Nephron (organoid): Measurements from ENCODE around the gene CLMN.

Experiments
- H3K27ac Mint-ChIP-seq, 3 experiments: 2 replicates each; pipeline ENCODE4 v1.8.0; 2020; ENCODE audit warnings: mixed read lengths in 3 of 3, mild to moderate bottlenecking in 2 of 3, moderate library complexity in 1 of 3
- H3K27me3 Mint-ChIP-seq: 2 replicates; pipeline ENCODE4 v1.8.0; 2021; ENCODE audit warnings: low read depth, mild to moderate bottlenecking, moderate library complexity, mixed read lengths
- H3K36me3 Mint-ChIP-seq: 2 replicates; pipeline ENCODE4 v1.8.0; 2020; ENCODE audit warnings: low read depth, mixed read lengths
- H3K4me1 Mint-ChIP-seq: 2 replicates; pipeline ENCODE4 v1.8.0; 2020; ENCODE audit warnings: mixed read lengths
- H3K4me3 Mint-ChIP-seq, 3 experiments: 2 replicates each; pipeline ENCODE4 v1.8.0; 2020; ENCODE audit warnings: mild to moderate bottlenecking in 3 of 3, mixed read lengths in 3 of 3, moderate library complexity in 2 of 3
- H3K9me3 Mint-ChIP-seq: 2 replicates; pipeline ENCODE4 v1.8.0; 2020; ENCODE audit warnings: mixed read lengths
- TF ChIP-seq, protein P1 (sequence below), 3 experiments: fragments of 200-600 bp; sonication (generic); IDR thresholded peaks; one replicate each; pipeline ENCODE4 v1.5.0; 2021; ENCODE audit warnings: antibody characterized with exemption in 3 of 3; ENCODE audit not compliant: unreplicated experiment in 3 of 3

Gene CLMN

DNA sequence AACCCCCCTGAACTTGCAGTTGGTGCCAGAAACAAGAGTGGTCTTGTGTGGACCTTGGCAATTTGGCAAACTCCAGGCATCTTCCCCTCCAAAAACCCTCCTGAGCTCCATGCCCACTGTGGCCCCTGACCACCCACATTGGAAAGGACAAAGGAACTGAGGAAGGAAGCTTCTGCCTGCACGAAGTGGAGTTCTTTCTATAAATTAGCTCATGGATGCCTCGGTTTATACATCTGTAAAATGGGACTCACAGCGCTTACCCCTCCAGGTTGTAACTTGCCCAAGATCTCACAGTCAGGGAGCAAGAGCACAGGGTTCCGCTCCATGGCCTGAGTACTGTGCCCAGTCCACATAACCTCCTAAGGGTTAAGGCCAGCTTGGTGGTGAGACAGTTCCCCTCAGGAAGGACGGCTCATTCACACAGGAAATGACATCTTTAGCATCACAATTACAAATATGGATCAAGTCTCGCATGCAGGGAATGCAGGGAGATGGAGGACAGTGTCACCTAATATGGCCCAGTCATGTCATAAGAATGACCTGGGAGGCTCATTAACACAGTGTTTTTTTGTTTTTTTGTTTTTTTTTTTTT, 66.6 kb downstream of the CLMN start:
- H3K27ac Mint-ChIP-seq, result peak overlapping the region in 2 of 3 experiments; percentile 21 to 34
- no peaks in the 10 kb centered on the region for H3K9me3 Mint-ChIP-seq
- no peak overlapping the region for H3K4me3 Mint-ChIP-seq
- H3K4me1 Mint-ChIP-seq, result peaks cover 63% of the 10 kb centered on the region
- H3K27me3 Mint-ChIP-seq, result peaks cover 4% of the 10 kb centered on the region
- TF ChIP-seq, protein P1, sequence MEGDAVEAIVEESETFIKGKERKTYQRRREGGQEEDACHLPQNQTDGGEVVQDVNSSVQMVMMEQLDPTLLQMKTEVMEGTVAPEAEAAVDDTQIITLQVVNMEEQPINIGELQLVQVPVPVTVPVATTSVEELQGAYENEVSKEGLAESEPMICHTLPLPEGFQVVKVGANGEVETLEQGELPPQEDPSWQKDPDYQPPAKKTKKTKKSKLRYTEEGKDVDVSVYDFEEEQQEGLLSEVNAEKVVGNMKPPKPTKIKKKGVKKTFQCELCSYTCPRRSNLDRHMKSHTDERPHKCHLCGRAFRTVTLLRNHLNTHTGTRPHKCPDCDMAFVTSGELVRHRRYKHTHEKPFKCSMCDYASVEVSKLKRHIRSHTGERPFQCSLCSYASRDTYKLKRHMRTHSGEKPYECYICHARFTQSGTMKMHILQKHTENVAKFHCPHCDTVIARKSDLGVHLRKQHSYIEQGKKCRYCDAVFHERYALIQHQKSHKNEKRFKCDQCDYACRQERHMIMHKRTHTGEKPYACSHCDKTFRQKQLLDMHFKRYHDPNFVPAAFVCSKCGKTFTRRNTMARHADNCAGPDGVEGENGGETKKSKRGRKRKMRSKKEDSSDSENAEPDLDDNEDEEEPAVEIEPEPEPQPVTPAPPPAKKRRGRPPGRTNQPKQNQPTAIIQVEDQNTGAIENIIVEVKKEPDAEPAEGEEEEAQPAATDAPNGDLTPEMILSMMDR (IDR thresholded peaks at IDR 0.05; ENCODE audit: unreplicated experiment in 3 of 3), result no peak
- H3K36me3 Mint-ChIP-seq, result no peaks in the 10 kb centered on the region

DNA sequence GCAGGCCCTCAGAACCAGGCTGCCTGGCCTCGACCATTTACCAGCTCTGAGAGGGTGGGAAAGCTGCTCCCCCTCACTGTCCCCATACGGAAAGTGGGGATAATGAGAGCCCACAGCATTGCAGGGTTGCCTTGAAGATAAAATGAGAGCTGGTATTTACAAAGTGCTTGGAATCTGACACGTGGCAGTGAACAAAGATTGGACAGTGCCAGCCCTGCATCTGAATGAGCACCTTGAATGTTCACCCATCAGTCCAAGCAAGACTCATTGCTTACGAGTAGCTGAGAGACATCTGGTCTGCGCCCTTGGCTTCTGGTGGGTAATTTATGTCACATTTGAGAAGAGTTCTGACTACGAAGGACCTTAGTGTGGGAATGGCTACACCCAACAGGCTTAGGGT, 67.5 kb downstream of the CLMN start:
- TF ChIP-seq, protein P1 (IDR thresholded peaks at IDR 0.05; ENCODE audit: unreplicated experiment in 3 of 3), result no peak
- Mint-ChIP-seq H3K36me3 (no peaks in the 10 kb centered on the region), H3K4me1 (peaks cover 63% of the 10 kb centered on the region), H3K27me3 (peaks cover 4% of the 10 kb centered on the region), H3K9me3 (no peaks in the 10 kb centered on the region), H3K4me3 (no peak overlapping the region), H3K27ac (peak overlapping the region in 2 of 3 experiments; percentile 15 to 89)

DNA sequence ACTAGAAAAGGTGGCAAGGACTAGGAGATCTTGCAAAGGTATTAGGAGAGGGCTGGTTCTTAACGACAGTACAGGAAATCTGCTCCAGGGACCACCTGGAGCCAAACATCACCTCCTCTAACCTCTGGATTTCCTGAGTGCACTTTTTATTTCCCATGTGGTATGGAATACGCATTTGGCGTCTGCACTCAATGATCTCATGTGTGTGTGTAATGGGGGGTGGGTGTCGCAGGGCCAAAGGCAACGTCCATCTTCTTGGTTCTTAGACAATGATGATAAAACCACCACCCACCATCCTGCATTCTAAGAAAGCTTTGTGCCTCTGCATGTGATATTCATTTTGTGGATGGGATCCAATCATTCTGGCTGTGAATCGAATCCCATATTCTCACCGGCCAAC, 68.8 kb downstream of the CLMN start:
- no peak overlapping the region for H3K4me3 Mint-ChIP-seq
- H3K4me1 Mint-ChIP-seq, result peaks cover 55% of the 10 kb centered on the region
- TF ChIP-seq, protein P1 (IDR thresholded peaks at IDR 0.05; ENCODE audit: unreplicated experiment in 3 of 3), result no peak
- no peaks in the 10 kb centered on the region for H3K36me3 Mint-ChIP-seq
- H3K9me3 Mint-ChIP-seq, result no peaks in the 10 kb centered on the region
- H3K27ac Mint-ChIP-seq, result peak overlapping the region; percentile 47 to 89 (median 83)
- H3K27me3 Mint-ChIP-seq, result peaks cover 4% of the 10 kb centered on the region

DNA sequence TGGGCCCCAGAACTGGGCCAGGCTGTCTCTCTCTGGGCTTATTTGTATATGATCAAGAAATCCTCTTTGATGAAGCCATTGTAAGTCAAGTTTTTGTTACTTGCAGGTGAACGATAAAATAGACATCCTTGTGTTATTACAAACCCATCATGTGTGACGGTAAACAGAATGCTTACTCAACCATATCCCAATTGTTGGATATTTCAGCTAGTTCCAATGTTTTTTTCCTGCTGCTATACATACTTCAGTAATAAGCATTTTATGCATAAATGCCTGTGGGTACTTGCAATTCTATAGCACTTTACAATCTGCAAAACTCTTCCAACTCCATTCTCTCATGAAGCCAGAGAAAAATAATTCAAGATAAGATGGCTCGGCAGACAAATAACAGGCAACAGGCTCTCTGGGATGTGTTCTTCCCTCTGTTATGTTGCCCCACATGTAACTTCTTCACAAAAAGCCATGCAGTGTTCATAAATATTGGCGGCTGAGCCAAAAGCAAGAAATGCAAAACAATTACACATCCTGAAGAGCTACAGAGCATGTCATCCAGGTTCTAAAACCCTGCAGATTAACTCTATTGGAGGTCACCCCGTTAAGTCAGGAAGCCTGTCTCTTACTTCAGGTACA, 69.5 kb downstream of the CLMN start:
- no peaks in the 10 kb centered on the region for H3K27me3 Mint-ChIP-seq
- H3K4me1 Mint-ChIP-seq, result peaks cover 48% of the 10 kb centered on the region
- no peaks in the 10 kb centered on the region for H3K36me3 Mint-ChIP-seq
- peak overlapping the region in 1 of 3 experiments; percentile 5 for H3K4me3 Mint-ChIP-seq
- peak overlapping the region; percentile 47 to 89 (median 83) for H3K27ac Mint-ChIP-seq
- H3K9me3 Mint-ChIP-seq, result no peaks in the 10 kb centered on the region
- TF ChIP-seq, protein P1 (IDR thresholded peaks at IDR 0.05; ENCODE audit: unreplicated experiment in 3 of 3), result no peak

DNA sequence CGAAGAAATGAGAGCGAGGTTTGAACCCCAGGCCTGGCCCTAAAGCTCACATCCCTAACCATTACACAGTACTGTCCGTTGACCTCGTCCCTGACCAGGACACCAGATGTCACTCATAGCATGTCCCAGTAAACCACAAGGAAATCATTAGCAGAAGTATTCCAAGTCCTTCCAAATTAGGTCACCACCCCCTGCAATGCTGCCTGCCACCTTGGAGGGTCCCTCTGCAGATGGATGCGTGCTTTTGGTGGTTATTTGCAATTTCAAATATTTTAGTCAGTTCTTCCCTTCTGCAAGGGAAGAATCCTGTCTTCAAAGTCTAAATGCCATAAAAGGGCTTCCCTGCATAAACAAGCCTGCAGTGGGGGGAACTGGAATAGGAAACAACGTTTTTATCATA, 71.3 kb downstream of the CLMN start:
- Mint-ChIP-seq H3K27ac (no peak overlapping the region), H3K36me3 (no peaks in the 10 kb centered on the region), H3K4me1 (peaks cover 42% of the 10 kb centered on the region), H3K4me3 (no peak overlapping the region), H3K27me3 (no peaks in the 10 kb centered on the region), H3K9me3 (no peaks in the 10 kb centered on the region)
- TF ChIP-seq, protein P1 (IDR thresholded peaks at IDR 0.05; ENCODE audit: unreplicated experiment in 3 of 3), result no peak

DNA sequence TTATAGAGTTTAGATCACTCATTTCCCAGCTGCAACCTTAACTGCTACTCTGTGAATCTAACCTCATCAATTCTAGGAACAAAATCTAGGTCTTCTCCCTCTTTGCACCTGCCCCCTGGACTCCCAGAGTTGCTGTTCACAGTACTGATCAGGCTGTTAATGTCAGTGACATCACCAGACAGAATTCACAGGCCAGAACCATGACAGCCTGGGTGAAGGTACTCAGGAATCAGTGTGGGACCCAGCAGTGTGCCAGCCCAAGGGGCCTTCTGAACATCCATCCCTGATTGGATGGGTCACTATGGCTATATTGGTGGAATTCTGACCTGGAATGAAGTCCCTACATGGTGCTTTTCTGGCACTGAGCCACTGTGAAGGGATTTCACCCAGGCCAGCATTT, 72.8 kb downstream of the CLMN start:
- no peaks in the 10 kb centered on the region for H3K9me3 Mint-ChIP-seq
- H3K4me1 Mint-ChIP-seq, result peaks cover 30% of the 10 kb centered on the region
- no peak overlapping the region for H3K4me3 Mint-ChIP-seq
- H3K36me3 Mint-ChIP-seq, result no peaks in the 10 kb centered on the region
- H3K27me3 Mint-ChIP-seq, result no peaks in the 10 kb centered on the region
- TF ChIP-seq, protein P1 (IDR thresholded peaks at IDR 0.05; ENCODE audit: unreplicated experiment in 3 of 3), result no peak
- H3K27ac Mint-ChIP-seq, result no peak overlapping the region
